Thyroid gland (tissue), 4 donors: ENCODE data around the gene TANC1. TPM values are rescaled to one million over a fixed set of nuclear protein-coding genes. Genes with fewer than 3 reads are reported as not detected.

Source experiments
- DNase-seq, 2 donors: peaks; one replicate each; pipeline ENCODE4 v3.0.0-alpha.2; 2019
- H3K27ac ChIP-seq, 3 donors: fragments of 200-600 bp; sonication (generic); 1 replicate in 2 of 3; 2 replicates in 1 of 3; pipeline ENCODE4 v1.5.1; 2016 to 2019; ENCODE audit warnings: mild to moderate bottlenecking in 1 of 3, moderate library complexity in 1 of 3
- H3K27me3 ChIP-seq: fragments of 200-600 bp; sonication (generic); one replicate; pipeline ENCODE4 v1.5.1; 2019
- H3K36me3 ChIP-seq, 2 donors: fragments of 200-600 bp; sonication (generic); one replicate each; pipeline ENCODE4 v1.5.1; 2016 to 2019
- H3K4me1 ChIP-seq, 2 donors: fragments of 200-600 bp; sonication (generic); one replicate each; pipeline ENCODE4 v1.5.1; 2017 to 2019
- H3K4me3 ChIP-seq, 3 donors: fragments of 200-600 bp; sonication (generic); replicated peaks in 1 of 3; 1 replicate in 2 of 3; 2 replicates in 1 of 3; pipeline ENCODE4 v1.5.1; 2016; ENCODE audit warnings: mild to moderate bottlenecking in 1 of 3
- H3K9me3 ChIP-seq: fragments of 200-600 bp; sonication (generic); one replicate; pipeline ENCODE4 v1.5.1; 2017
- CTCF ChIP-seq, 6 experiments: fragments of 200-600 bp in 3 of 6; fragments of 450-650 bp in 3 of 6; sonication (generic) in 3 of 6; IDR thresholded peaks; one replicate each; pipeline ENCODE4 v1.5.1; 2016 to 2019; ENCODE audit warnings: antibody characterized with exemption in 6 of 6, mild to moderate bottlenecking in 2 of 6, inconsistent platforms in 1 of 6, moderate library complexity in 1 of 6
- POLR2A ChIP-seq, 2 donors: fragments of 450-650 bp; IDR thresholded peaks; one replicate each; pipeline ENCODE4 v1.6.1; 2017; ENCODE audit warnings: antibody characterized with exemption in 2 of 2, mild to moderate bottlenecking in 2 of 2, moderate library complexity in 1 of 2
- WGBS, 2 donors: methylation state at CpG; one replicate each; pipeline ENCODE4 v1.1.5; 2017; 5-methylcytosine and 5-hydroxymethylcytosine counted together
- intact Hi-C: fragments of 100-400 bp; cut with DNase I; formaldehyde crosslinking; loops from one replicate; pipeline ENCODE4 v1.15.1; 2023
- total RNA-seq, 4 donors: library from RNA; depleted of rRNA; stranded (reverse); fragments of >200 nt; gene quantifications; one replicate each; pipeline ENCODE4 v1.2.3, GENCODE V29; 2016

TANC1 gene
- total RNA-seq, 4 donors from 2014 or later: 51.1 to 93.8 (median 63.6) TPM

DNA sequence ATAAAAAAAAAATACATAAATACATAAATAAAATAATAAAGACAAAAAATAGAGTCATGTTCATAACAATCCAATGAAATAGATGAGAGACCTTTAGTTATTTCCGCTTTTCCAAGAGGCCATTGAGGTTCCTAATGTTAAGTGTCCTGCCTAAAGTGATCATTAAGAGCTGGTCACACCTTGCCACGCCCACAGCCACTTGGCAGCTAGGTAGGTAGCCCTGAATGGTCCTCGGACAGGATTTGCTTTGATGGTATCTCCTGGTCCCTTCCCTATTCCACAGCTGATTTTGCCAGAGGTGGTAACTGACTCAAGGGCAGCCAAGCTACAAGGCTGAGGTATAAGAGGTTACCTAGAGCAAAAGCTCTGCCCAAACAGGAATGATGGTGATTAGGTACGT is 24.5 kb upstream of the TANC1 start:
- DNase-seq: no peak
- H3K27ac ChIP-seq: no peak overlapping the region
- H3K4me1 ChIP-seq: no peaks in the 10 kb centered on the region
- no peaks in the 10 kb centered on the region for H3K27me3 ChIP-seq
- H3K36me3 ChIP-seq: no peaks in the 10 kb centered on the region
- H3K4me3 ChIP-seq: no peak overlapping the region
- TF ChIP-seq CTCF (IDR thresholded peaks at IDR 0.05) (no peak), POLR2A (IDR thresholded peaks at IDR 0.05) (no peak)
- no peaks in the 10 kb centered on the region for H3K9me3 ChIP-seq
- intact Hi-C loops: no loop called here
- 87% methylated on average over 4 of the region's 4 CpGs for WGBS, 2 donors

GRCh38 chr2:158948964-158949699 is 19.3 kb upstream of the TANC1 start:
- no peaks in the 10 kb centered on the region for H3K36me3 ChIP-seq
- intact Hi-C loops: no loop called here
- TF ChIP-seq POLR2A (IDR thresholded peaks at IDR 0.05) (no peak), CTCF (IDR thresholded peaks at IDR 0.05) (no peak)
- H3K9me3 ChIP-seq: no peaks in the 10 kb centered on the region
- H3K4me3 ChIP-seq: no peak overlapping the region
- peaks cover 9 to 11% of the 10 kb centered on the region in 2 donors for H3K4me1 ChIP-seq
- WGBS, 2 donors: 60 to 63% methylated on average over 6 of the region's 6 CpGs
- no peak for DNase-seq
- no peak overlapping the region for H3K27ac ChIP-seq
- H3K27me3 ChIP-seq: no peaks in the 10 kb centered on the region

- no peak for DNase-seq
- Histone ChIP-seq H3K27me3 (no peaks in the 10 kb centered on the region), H3K9me3 (no peaks in the 10 kb centered on the region), H3K36me3 (no peaks in the 10 kb centered on the region), H3K27ac (peak overlapping the region; percentile 56 to 71 (median 57)), H3K4me1 (peaks cover 17 to 20% of the 10 kb centered on the region in 2 donors), H3K4me3 (no peak overlapping the region)
- 57 to 69% methylated on average over 4 of the region's 4 CpGs for whole genome bisulfite sequencing, 2 donors
- intact Hi-C loops: no loop called here
- TF ChIP-seq CTCF (IDR thresholded peaks at IDR 0.05) (no peak), POLR2A (IDR thresholded peaks at IDR 0.05) (no peak)
Measured at GRCh38 chr2:158953454-158953853, 15.0 kb upstream of the TANC1 start.

DNA sequence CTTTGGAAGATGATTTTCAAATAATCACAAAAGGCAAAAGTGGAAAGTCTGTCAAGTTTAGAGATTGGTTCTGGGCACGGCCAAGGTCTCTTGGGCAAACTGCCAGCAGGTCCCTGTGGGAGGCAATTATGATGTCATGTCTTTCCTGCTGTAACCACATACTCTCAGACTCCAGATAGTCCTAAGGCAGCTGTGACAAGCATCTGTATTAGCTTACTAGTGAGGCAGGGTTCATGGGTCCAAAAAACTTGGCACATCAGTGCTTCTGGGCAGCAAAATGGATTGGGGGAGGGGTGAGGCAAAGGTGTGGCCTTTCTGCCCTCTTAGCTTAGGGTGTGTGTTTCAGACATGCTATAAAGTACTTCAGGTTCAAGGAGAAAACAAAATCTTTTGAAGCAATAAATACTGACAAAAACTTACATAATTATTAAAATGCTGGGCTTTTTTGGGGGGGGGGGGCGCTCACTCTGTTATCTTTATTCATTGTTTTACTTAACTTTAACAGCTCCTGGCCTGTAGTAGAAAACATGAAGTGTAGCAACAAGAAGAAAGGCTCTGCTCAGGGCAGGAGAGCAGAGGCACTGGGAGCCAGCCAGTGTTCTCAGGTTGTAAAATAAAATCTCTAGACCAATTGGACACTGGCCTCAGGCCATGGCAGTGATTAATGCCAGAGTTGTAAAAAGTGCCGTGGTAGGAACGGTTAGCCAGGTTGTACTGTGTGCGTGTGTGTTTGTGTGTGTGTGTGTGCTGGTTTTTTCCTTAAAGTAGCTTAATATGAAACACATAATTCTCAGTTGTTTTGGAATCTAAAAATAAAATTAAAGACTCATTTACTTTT is 14.3 kb upstream of the TANC1 start:
- H3K36me3 ChIP-seq: no peaks in the 10 kb centered on the region
- H3K4me1 ChIP-seq: peaks cover 17 to 20% of the 10 kb centered on the region in 2 donors
- no peak overlapping the region for H3K4me3 ChIP-seq
- TF ChIP-seq CTCF (IDR thresholded peaks at IDR 0.05): no peak
- TF ChIP-seq POLR2A (IDR thresholded peaks at IDR 0.05): peak in 1 of 2 donors; percentile 20
- no peaks in the 10 kb centered on the region for H3K9me3 ChIP-seq
- peak overlapping the region; percentile 56 to 71 (median 57) for H3K27ac ChIP-seq
- WGBS, 2 donors: 3% methylated on average over 5 of the region's 5 CpGs
- intact Hi-C loops: no loop called here
- peak; percentile 91 to 92 for DNase-seq
- H3K27me3 ChIP-seq: no peaks in the 10 kb centered on the region
